GM12872 (cell line): ENCODE measurements around the gene TMPRSS6.

Experiments used
- CTCF ChIP-seq: IDR thresholded peaks from 3 replicates; pipeline ENCODE4 v1.5.1; 2011; ENCODE audit warnings: low read depth, mild to moderate bottlenecking, low read length, moderate library complexity; ENCODE audit not compliant: insufficient read depth

The TMPRSS6 gene

GRCh38 chr22:37111156-37111717, 1.7 kb upstream of the TMPRSS6 start:
- no peak for TF ChIP-seq CTCF

DNA sequence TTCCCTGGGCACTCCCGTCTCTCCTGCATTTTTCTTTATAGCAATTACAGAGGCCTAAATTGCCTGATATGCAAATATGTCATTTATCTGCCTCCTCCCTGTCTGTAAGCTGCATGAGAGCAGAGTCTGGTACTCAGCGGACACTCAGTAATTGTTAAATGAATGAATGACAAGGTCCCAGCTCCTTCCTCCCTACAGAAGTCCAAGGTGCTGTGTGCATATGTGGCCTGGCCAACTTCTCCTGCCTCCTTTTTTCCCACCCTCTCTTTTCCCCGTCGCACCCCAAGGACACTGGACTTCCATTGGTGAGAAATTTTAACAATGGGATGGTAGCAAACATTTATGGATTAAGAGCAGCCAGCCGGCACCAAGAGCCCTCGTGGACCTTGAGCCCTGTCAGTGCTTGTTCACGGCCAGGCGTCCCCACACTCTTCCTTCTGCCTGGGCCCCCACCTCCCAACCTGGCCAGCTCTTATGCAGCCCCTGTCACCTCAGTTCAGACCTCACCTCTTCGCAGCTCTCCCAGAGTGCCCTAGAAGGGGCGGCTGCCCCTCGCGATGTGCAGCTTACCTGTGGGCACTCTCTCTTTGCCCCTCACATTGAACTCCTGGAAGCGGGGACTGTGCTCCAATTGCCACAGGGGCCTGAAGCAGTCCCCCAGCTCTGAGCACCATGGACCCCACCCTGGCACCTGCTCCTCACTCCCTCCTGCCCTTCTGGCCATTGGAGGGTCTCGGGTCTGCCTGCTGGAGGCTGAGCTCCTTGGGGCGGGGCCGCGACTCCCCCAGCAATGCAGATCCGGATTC, 1.5 kb downstream of the TMPRSS6 start:
- no peak for TF ChIP-seq CTCF

- no peak for TF ChIP-seq CTCF
These were observed 3.5 kb downstream of the TMPRSS6 start for GRCh38 chr22:37105990-37106389.

- TF ChIP-seq CTCF: no peak
These were observed 4.4 kb downstream of the TMPRSS6 start for GRCh38 chr22:37105154-37105553.

DNA sequence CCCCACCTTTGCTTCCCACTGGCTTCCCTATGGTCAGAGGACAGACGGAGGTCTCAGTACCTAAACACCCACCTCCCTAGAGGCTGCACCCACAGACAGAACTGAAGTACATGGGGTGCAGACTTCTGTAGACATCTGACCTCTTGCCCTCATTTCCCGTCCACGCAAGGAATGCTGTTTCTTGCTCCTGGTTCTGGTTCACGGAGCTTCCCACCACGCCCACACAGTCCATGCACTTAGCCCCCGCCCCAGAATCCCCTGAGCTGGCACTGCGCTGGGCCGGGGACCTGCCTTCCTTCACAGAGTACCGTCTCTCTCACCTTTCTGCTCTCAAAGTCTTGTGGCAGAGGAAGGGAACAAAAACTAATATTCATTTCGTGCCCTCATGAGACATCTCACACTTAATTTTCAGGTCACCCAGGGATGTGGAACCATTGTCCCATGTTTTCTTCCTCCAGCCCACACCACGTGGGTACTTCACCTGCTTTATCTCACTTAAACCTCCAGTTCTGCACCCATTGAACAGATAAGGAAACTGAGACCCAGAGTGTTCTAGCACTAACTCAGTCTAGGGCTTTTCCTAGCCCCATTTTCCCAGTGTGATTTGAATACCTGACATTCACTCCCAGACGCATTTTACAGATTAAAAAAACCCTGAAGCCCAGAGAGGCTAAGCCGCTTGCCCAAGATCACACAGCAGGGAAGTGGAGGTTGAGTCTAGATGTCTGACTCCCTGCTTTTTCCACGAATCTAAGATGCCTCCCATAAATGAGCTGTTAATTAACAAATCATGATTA, 5.7 kb downstream of the TMPRSS6 start:
- TF ChIP-seq CTCF: no peak

GRCh38 chr22:37103151-37103550, 6.4 kb downstream of the TMPRSS6 start:
- no peak for TF ChIP-seq CTCF

GRCh38 chr22:37101311-37102066, 8.0 kb downstream of the TMPRSS6 start:
- TF ChIP-seq CTCF: no peak
